ENCODE results near the gene PSMC5.

Gene PSMC5

DNA sequence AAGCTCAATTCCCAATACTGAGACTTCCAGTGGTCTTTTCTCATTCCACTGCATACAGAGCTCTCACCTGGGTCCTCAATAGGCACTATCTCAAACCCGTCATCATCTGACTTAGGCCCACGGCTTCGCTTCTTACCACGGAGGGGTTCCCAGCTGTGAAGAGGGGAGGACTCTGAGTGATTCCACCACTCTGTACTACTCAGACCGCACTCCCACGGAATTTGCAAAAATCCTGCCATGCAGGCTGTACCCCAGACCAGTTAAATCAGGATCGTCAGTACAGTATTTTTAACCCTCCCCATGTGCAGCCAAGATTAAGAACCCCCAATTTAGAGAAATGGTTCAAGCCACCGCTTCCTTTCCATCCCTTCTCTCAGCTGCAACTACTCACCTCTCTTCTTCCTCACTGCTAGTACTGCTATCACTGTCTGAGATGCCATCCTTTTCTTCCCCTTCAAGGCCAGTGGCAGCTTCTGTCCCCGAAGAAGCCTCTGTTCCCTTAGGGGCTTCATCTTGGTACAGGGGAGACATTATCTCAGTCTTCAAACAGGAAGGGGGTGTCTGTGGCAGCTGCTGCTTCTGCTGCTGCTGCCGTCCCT, 6.2 kb upstream of the PSMC5 start:
- DNase-seq (ENCODE audit: low spot score), result no peak

DNA sequence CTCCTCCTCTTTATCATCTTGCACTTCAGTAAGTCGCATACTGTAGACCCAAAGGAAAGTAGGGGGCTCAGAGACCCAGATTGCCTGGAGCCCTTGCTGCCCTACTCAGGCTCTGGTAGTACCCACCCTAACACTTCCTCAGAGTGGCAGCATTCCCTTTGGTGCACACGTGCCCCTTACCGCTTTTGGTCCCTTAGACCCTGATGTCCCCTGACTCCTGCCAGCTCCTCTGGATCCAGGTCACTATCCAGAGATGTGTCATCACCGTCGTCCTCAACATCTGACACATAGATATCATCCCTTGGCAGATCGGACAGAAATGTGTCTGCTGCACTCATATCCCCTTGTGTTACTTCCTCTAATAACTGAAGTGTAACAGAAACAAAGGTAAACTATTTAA, 5.4 kb upstream of the PSMC5 start:
- DNase-seq (ENCODE audit: low spot score), result no peak

GRCh38 chr17:63822537-63822936, 4.7 kb upstream of the PSMC5 start:
- no peak for DNase-seq (ENCODE audit: low spot score)

GRCh38 chr17:63823659-63824331, 3.4 kb upstream of the PSMC5 start:
- DNase-seq (ENCODE audit: low spot score), result no peak

DNA sequence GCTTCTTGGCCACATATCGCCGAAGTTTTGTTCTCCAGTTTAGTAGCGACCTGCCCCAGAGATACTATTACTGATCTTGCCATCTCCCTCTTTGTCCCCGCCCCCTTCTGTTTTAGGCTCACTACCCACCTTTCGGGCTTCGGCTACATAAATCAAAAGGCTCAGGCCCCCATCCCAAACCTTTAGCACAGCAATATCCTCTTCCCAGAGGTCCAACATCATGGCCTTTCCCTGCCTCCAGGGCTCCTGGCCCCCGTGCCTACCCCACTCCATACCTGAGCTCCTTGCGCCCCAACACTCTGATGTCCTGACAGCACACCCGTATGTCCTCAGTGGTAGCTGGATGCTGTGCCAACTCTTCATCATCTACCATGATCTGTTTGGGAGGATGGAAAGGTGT, 2.9 kb upstream of the PSMC5 start:
- DNase-seq (ENCODE audit: low spot score), result no peak

GRCh38 chr17:63826468-63827001, 696 bp upstream of the PSMC5 start:
- no peak for DNase-seq (ENCODE audit: low spot score)

- DNase-seq (ENCODE audit: low spot score), result no peak
These were observed 580 bp downstream of the PSMC5 start for GRCh38 chr17:63827801-63828221.

- DNase-seq (ENCODE audit: low spot score), result no peak
These were observed 1.7 kb downstream of the PSMC5 start for GRCh38 chr17:63828936-63829335.

DNA sequence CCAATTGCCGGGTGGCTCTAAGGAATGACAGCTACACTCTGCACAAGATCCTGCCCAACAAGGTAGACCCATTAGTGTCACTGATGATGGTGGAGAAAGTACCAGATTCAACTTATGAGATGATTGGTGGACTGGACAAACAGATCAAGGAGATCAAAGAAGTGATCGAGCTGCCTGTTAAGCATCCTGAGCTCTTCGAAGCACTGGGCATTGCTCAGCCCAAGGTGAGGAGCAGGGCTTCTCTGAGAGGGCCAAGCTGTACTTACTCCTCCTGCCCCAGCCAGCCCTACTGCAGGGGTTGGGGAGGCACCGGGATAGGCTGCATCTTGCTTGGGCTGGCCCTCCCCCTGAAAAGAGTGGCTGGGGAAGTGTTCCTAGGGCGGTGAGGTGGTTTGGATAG, 3.0 kb downstream of the PSMC5 start:
- no peak for DNase-seq (ENCODE audit: low spot score)

DNA sequence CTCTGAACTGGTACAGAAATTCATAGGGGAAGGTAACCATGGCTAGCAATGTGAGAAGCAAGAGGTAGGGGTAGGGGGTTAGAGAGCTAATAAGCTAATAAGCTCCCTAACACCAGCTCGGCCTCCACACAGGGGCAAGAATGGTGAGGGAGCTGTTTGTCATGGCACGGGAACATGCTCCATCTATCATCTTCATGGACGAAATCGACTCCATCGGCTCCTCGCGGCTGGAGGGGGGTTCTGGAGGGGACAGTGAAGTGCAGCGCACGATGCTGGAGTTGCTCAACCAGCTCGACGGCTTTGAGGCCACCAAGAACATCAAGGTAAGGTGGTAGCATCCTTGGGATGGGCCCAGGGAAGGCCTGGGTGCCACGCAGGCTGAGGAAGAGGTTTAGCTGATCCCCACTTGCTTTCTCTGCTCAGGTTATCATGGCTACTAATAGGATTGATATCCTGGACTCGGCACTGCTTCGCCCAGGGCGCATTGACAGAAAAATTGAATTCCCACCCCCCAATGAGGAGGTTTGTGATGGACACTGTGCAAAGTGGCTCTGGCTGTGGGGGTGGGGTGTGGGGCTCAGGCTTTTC, 3.8 kb downstream of the PSMC5 start:
- no peak for DNase-seq (ENCODE audit: low spot score)

GRCh38 chr17:63831505-63831904, 4.3 kb downstream of the PSMC5 start:
- DNase-seq (ENCODE audit: low spot score), result no peak

- no peak for DNase-seq (ENCODE audit: low spot score)
These were observed 4.8 kb downstream of the PSMC5 start for GRCh38 chr17:63832014-63832413.

GRCh38 chr17:63832455-63832854, 5.2 kb downstream of the PSMC5 start:
- no peak for DNase-seq (ENCODE audit: low spot score)

DNA sequence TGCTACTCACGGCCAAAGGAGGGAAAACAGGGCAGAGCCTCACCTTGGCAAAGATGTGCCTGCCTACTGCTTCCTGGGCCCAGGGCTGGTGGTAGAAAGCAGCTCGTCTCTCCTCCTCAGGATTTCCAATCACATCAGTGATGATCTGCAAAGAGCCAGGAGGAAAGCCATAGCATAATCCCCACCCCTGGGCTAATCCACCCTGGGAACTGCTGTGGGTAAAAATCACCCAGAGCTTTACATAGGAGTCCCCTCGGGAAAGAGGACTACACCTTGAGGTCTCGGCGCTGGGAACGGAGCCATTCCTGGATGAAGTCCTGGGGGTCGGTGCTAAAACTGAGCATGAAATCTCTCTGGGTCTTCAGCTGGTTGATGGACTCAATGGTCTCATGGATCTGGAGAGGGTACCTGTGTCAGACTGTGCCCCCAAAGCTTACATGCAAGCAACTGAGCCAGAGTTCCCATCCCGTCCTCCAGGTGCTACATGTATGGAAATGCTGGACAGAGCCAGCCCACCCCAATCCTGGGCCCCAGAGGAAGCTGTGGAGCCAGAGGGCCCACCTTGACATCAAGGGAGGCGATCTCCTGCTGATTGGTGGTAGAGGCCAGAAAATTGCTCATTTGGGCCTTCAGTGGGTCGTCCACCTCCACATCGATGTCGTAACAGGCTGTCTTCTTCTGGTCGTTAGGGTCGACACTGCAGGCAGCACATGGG, 6.0 kb downstream of the PSMC5 start:
- no peak for DNase-seq (ENCODE audit: low spot score)

DNA sequence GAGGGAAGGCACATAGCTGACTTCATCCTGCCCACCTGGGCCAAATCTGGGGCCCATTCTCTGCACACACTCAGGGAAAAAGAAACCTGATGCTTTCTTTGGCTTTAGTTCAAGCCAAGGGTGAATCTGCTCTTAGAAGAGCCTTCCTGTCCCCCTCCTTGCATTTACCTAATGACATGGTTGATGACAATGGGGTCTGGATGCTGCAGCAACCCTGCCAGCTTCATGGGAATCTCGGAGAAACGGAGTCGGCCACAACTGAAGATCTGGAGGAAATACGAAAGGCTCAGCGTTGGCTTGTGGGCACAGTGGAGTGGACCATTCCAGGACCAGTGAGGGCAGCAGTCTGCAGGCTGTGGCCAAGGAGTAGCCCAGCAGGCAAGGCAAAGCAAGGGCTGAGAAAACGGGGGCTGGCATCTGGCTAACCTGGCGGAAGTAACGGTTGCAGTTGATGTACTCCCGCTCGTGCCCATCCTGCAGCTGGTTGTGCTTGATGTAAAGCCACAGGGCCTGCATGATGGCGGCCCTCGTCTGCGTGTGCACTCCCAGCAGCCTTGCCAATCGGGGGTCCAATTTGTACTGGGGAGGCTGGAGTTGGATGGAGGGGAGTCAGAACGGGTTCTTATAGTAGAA, 6.6 kb downstream of the PSMC5 start:
- DNase-seq (ENCODE audit: low spot score), result no peak

DNA sequence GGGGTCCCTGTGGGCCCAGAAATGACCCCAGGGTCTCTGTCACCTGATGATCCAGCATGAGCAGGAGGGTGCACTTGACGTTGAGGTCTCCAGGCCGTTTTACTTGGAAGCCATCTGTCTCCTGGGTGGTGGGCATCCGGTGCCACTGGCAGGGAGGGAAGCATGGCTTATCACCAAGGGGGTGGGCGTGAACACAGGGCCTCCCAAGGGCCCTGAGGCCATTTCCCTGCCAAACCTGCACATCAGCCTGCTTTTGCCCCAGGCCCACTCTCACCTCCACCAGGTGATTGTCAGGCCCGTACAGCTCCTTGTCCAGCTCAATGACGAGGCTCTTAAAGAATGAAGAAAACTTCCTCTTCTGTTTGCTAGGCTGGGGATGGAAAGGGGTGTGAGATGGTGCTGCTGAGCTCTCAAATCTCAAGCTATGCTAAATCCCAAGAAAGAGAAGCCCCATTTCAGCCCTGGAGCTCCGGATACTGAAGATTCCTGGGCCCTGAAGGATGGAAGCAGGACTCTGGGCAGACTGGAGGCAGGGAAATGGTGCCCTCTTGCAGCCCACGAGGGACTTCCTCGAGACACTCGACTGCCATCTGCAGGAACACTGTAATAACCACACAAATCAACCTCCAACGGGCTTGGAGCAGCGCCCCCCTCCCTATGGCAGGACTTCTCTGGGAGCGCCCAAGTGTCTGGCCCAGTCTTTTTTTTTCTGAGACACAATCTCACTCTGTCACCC, 7.4 kb downstream of the PSMC5 start:
- peak; percentile 77 for DNase-seq (ENCODE audit: low spot score)

- no peak for DNase-seq (ENCODE audit: low spot score)
These were observed 8.0 kb downstream of the PSMC5 start for GRCh38 chr17:63835167-63835720.

DNA sequence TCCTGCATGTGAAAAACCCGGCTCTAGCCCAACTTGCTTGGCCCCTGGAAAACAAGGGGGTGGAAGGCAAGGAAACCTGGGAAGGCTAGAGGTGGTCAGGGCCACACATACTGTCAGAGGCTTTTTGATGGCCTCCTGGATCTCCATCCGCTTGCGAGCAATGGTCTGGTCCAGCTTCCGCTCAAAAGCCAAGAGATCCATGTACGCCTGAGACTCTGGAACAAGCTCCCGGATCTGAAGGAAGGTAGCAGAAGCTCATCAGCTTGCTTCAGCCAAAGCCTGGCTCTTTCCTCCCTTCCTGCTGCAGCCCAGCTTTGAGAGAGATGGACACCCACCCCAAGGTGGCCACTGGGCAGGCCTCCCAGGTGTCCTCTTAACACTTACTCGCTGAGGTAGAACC, 9.6 kb downstream of the PSMC5 start:
- no peak for DNase-seq (ENCODE audit: low spot score)

- no peak for DNase-seq (ENCODE audit: low spot score)
These were observed 10.2 kb downstream of the PSMC5 start for GRCh38 chr17:63837480-63837879.

DNA sequence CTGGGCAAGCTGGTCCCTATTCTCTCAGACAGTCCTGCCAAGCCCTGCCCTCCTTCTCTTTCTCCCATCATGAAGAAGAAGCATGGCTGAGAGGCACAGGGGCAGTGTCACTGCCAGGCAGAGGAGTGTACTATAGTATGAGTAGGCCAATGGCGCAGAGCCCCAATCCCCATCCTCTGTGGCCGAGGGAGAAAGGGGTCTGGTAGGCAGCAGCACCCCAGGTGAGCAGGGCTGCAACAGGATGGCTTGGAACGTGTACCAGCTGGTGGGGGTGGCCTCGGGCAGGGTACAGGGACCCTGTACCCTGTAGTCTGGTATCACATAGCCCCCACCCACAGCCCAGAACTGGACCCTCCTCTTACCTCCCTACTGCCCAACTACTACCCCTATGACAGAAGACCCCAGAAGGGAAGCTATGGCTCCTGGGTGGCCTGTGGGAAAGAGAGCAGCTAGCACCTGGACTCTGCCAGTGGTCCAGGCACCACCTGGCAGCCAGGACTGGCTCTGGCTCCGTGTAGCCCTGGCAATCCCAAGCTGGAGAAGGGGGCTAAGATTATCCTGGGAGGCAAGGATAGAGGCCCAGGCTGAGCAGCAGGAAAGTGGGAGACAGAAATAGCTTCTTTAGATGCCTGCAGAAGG, 10.8 kb downstream of the PSMC5 start:
- no peak for DNase-seq (ENCODE audit: low spot score)

GRCh38 chr17:63838631-63839171, 11.5 kb downstream of the PSMC5 start:
- DNase-seq (ENCODE audit: low spot score), result no peak

Measured in iPS-NIHi11 (cell line).